SK-N-MC (cell line): ENCODE results near the gene IGLL5.

ENCODE experiments used
- DNase-seq: peaks from one replicate; pipeline ENCODE4 v3.0.0-alpha.2; 2011; ENCODE audit warnings: low read depth, low spot score
- H3K27ac ChIP-seq: fragments of 200-600 bp; sonication (generic); 2 replicates; pipeline ENCODE4 v1.5.1; 2016; ENCODE audit warnings: mixed run types
- H3K36me3 ChIP-seq: fragments of 200-600 bp; sonication (generic); 2 replicates; pipeline ENCODE4 v1.6.1; 2017; ENCODE audit warnings: antibody characterized with exemption, low read length, mixed read lengths; ENCODE audit not compliant: insufficient read depth
- H3K4me3 ChIP-seq: fragments of 200-600 bp; sonication (generic); 2 replicates; pipeline ENCODE4 v1.5.1; 2016
- H3K9ac ChIP-seq: fragments of 200-600 bp; sonication (generic); 2 replicates; pipeline ENCODE4 v1.8.0; 2017; ENCODE audit warnings: mixed run types, mixed read lengths; ENCODE audit not compliant: insufficient read length
- H3K9me3 ChIP-seq: fragments of 200-600 bp; sonication (generic); 2 replicates; pipeline ENCODE4 v1.6.1; 2017; ENCODE audit warnings: low read depth, mild to moderate bottlenecking, antibody characterized with exemption, low read length, moderate library complexity, mixed read lengths
- EZH2 ChIP-seq: fragments of 200-600 bp; sonication (generic); IDR thresholded peaks from one replicate; pipeline ENCODE4 v1.6.1; 2017; ENCODE audit warnings: antibody characterized with exemption
- FOXP2 ChIP-seq: optimal IDR thresholded peaks from 2 replicates; pipeline ENCODE3; 2011; ENCODE audit warnings: mild to moderate bottlenecking, moderate library complexity; ENCODE audit not compliant: insufficient read depth; ENCODE audit errors: extremely low read length, control extremely low read depth
- POLR2AphosphoS5 ChIP-seq: IDR thresholded peaks from 2 replicates; pipeline ENCODE4 v1.6.1; 2012; ENCODE audit warnings: mild to moderate bottlenecking, low read depth, low read length, borderline replicate concordance

Gene IGLL5

DNA sequence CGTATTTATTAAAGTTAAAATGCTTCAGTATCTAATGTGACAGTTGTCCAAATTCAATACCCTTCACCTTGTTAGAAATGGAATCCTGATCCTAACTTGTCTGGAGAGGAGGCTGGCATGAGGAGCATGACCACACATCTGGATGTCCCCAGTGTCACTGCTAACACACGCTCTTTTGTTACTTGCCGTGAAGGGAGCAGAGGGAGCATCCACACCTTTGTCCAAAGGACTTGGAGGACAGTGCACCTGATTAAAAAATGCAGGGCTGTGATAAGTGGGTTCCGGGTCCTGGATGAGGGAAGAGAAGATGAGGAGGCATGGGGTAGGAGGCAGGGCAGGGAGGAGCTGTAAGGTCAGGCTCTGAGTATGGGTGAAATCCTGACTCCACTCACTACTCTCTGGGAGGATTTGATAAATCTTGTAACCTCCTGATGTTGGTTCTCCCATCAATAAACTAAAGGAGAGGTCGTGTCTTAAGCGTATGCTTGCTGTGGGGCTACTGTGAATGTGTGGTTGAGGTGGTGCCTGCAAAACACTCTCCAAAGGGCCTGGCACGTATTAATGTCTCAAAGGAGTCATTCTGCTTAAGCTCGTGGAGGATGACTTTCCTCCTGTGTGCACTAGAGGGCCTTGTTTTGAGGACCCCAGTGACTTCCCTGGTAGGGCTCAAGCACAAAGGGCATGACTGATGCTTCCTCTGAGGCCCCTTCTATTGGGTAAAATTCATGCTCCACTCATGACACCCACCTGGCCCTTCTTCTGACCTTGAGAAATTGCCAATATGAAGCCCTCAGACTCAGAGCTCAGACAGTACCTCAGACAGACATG, 16.8 kb upstream of the IGLL5 start:
- Histone ChIP-seq H3K4me3 (no peak overlapping the region), H3K9ac (no peak overlapping the region), H3K36me3 (no peaks in the 10 kb centered on the region), H3K27ac (no peak overlapping the region), H3K9me3 (no peaks in the 10 kb centered on the region)
- TF ChIP-seq FOXP2 (no peak), POLR2AphosphoS5 (no peak), EZH2 (no peak)
- no peak for DNase-seq

DNA sequence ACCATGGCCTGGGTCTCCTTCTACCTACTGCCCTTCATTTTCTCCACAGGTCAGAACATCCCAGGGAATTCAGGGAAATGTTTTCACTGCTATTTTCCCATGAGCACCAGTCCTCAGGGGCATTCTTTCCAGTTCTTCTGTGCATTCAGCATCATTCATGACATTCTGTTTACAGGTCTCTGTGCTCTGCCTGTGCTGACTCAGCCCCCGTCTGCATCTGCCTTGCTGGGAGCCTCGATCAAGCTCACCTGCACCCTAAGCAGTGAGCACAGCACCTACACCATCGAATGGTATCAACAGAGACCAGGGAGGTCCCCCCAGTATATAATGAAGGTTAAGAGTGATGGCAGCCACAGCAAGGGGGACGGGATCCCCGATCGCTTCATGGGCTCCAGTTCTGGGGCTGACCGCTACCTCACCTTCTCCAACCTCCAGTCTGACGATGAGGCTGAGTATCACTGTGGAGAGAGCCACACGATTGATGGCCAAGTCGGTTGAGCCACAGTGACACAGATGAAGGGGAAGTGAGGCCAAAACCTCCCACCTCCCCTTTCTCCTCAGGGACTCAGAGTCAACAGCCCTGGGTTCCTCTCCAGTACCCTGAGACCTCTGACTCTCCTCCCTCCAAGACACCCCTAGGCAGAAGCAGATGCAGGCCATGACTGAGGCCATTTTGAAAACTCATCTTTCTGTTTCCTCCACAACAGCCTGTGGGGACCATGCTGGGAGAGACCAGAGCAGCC, 15.9 kb upstream of the IGLL5 start:
- Histone ChIP-seq H3K4me3 (no peak overlapping the region), H3K9me3 (no peaks in the 10 kb centered on the region)

DNA sequence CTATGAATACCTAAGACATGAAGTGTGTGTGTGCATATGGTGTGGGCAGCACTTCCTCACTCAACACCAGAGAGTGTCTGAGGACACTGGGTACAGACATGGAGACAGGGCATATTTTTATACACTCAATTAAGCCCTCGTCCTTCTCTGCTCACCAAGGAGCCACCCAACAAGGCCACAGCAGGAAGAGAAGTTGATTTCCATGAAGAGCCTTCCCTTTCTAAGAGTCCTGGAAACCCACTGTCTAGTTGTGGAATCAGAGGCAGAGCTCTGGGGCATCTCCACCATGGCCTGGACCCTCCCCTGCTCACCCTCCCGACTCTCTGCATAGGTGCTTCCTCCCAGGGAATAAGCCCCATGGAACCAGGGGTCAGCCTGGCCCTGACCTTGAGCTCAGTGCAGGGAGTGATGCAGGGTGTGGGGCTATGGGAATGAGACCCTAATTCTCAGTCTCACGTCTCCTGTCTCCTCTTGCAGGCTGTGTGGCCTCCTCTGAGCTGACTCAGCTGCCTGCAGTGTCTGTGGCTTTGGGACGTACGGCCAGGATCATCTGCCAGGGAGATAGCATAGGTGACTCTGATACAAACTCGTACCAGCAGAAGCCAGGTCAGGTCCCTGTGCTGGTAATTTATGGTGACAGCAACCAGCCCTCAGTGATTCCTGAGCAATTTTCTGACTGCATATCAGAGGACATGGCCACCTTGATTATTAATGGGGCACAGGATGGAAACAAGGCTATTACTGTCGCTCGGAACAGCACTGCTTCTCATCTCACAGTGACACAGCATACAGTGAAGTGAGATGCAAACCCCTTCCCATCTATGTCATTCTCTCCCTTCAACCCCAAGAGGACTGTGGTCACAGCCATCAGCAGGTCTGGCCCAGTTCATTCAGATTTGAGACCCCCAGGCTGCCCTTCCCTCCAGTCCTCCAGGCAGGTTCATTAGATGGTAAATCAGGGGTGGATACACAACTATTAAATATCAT, 14.6 kb upstream of the IGLL5 start:
- no peak for DNase-seq

More for the DNA sequence above, 15.9 kb upstream of the IGLL5 start:
- Histone ChIP-seq H3K27ac (no peak overlapping the region), H3K9ac (no peak overlapping the region), H3K36me3 (no peaks in the 10 kb centered on the region)
- TF ChIP-seq FOXP2, result no peak
- TF ChIP-seq POLR2AphosphoS5, result no peak
- no peak for TF ChIP-seq EZH2
- no peak for DNase-seq

DNA sequence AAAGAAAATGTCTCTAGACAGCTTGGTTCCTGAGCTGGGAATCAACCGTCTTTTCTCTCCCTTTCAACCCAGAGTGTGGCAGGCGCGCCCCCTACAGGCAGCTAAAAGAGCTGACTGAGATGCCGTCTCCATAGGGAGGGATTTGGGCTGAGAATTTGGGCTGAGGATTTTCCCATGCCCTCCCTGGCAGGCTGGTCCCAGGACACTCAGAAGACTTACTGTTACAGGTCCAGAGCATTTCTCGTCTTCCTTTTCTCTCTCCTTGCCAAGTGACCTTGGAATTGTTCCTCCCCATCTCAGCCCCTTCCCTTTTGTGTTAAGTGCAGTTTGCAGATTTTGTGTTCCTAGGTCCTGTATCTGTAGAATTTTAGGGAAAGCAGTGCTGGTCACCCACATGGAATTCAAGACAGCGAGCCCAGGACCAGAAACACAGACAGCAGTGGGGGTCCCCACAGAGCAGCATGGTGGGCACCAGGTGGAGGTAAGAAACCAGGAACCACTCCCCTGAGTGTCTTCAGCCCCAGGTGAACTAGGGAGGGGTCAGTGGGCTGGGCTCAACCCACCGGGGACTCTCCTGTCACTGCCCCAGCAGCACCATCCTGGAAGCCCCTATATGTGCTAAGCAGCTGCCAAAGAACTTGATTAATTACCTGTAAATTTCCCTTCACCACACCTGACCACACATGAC, 9.9 kb upstream of the IGLL5 start:
- no peaks in the 10 kb centered on the region for H3K9me3 ChIP-seq
- no peak for TF ChIP-seq FOXP2
- no peak for TF ChIP-seq EZH2
- no peak for TF ChIP-seq POLR2AphosphoS5
- H3K4me3 ChIP-seq, result no peak overlapping the region
- H3K36me3 ChIP-seq, result no peaks in the 10 kb centered on the region
- H3K27ac ChIP-seq, result no peak overlapping the region
- DNase-seq, result no peak
- H3K9ac ChIP-seq, result no peak overlapping the region

More for the DNA sequence above, 14.6 kb upstream of the IGLL5 start:
- no peaks in the 10 kb centered on the region for H3K36me3 ChIP-seq
- no peak overlapping the region for H3K9ac ChIP-seq
- H3K9me3 ChIP-seq, result no peaks in the 10 kb centered on the region
- no peak overlapping the region for H3K27ac ChIP-seq
- no peak for TF ChIP-seq EZH2
- TF ChIP-seq POLR2AphosphoS5, result no peak
- TF ChIP-seq FOXP2, result no peak
- no peak overlapping the region for H3K4me3 ChIP-seq

DNA sequence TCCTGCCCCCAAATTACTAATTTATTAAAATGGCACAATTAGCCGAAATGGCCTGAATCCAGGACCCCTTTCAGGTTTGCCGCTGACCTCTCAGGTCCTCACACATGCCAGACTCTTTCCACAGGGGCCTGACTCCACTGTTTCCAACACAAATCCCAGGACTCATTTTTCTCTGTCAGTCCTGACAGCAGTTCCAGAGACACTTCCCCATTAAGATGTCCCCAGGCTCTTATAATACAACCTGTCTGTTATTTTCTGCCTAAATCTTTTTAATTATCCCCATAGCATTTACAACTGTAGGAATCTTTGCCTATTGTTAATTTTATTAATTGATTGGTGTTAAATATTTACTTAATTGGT, 9.4 kb upstream of the IGLL5 start:
- H3K27ac ChIP-seq, result no peak overlapping the region

DNA sequence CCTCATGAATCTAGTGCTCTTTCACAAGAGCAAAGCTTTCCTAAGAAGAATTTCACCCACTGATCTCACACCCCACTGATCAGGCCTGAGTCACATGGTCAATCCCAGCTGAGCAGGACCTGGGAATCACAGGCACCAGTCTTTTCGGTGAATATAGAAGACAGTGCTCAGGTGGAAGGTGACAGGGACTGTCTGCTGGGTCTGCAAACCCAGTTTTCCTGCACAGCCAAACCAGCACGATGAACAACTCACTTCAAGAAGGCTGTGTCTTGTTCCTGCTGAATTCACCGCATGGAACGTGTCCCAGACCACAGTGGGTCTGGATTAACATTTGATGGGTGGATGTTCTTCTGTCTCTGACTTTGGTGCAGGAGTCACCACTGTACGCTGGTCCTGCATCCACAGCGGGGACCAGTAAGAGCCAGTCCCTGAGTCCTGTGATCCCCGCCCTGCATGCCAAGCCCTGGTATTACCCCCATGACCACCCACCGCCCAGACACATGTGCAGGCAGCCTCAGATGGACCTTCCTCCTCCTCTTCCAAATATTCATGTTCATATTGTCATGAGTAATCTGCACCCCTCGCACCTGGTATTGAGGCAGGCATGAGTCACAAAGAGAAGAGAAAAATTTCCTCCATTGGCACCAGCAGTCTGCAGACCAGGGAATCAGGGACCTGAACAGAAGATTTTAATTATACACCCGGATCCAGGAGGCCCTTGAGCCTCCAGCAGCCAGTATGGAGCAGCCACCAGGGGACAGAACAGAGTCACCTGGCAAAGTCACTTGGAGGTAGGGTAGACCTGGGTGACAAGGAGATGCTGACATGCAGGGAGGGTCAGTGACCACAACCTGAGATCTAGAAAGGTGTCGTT, 8.6 kb upstream of the IGLL5 start:
- no peak for DNase-seq
- H3K36me3 ChIP-seq, result no peaks in the 10 kb centered on the region
- no peak overlapping the region for H3K27ac ChIP-seq
- H3K4me3 ChIP-seq, result no peak overlapping the region
- no peak for TF ChIP-seq POLR2AphosphoS5
- TF ChIP-seq FOXP2, result no peak
- no peak for TF ChIP-seq EZH2
- H3K9me3 ChIP-seq, result no peaks in the 10 kb centered on the region
- H3K9ac ChIP-seq, result no peak overlapping the region

More for the DNA sequence above, 9.4 kb upstream of the IGLL5 start:
- Histone ChIP-seq H3K9me3 (no peaks in the 10 kb centered on the region), H3K4me3 (no peak overlapping the region), H3K36me3 (no peaks in the 10 kb centered on the region), H3K9ac (no peak overlapping the region)
- DNase-seq, result no peak
- no peak for TF ChIP-seq EZH2
- TF ChIP-seq FOXP2, result no peak
- TF ChIP-seq POLR2AphosphoS5, result no peak

DNA sequence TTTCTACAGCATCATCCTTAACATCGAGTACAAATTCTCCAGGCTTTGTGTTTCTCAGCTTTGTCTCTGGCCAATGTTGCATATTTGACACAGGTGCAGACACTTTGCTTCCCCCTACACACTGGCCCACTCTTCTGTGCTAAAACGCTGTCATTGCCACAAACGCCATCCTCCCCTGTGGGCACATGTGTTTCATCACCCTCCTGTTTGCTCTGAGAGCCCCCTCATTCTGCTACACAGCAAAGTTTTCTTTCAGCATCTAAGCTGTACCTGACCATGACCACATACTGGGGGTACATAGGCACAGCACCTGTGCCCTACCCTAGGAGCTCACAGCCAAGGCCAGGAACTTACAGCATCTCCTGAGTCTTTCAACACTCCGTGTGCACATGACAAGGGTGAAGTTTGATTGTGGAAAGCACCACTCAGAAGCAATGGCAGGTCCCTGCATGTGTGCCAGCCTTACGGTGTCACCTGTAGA, 7.9 kb upstream of the IGLL5 start:
- Histone ChIP-seq H3K36me3 (no peaks in the 10 kb centered on the region), H3K9ac (no peak overlapping the region), H3K4me3 (no peak overlapping the region), H3K27ac (no peak overlapping the region), H3K9me3 (no peaks in the 10 kb centered on the region)
- DNase-seq, result no peak
- TF ChIP-seq EZH2 (no peak), FOXP2 (no peak)
